NCI-H2227 treated with DMSO at 0.1 percent for 48 hours (cell line): Measurements from ENCODE around the gene KCNK4.

Experiments
- DNase-seq: peaks from one replicate; lab custom pipeline; 2025; lab: John Stamatoyannopoulos, UW

Gene KCNK4

GRCh38 chr11:64347193-64347867 lies 56.2 kb downstream of the KCNK4 start:
- DNase-seq: no peak

DNA sequence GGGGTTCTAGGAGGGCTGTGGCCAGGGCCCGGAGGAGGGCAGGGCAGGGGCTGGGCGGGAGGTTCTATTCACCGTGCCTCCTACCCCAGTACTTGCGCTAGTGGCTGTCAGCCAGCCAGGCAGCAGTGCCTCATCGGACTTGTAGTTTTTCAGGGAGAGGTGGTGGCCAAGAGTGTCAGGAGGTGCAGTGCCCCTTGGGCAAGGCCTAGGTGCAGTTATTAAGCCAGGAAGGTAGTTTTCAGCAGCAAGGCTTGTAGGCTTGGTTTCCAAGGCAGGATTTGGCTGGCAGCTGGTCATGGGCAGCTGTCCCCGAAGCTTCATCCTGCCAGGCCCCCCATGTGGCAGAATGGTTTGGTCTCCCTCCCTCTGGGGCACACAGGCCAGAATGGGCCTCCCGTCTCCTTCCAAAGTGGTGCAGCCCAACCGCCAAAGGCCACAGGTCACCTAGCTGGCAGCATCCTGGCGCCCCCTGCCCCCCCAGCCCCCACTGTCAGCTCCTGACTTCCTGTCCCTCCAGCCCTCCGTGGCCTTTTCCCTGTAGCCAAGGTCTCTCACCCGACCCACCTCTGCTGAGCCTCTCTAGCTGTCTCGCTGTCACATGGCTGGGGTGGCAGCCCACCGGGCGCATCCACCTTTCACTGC lies 57.4 kb downstream of the KCNK4 start:
- DNase-seq: no peak

DNA sequence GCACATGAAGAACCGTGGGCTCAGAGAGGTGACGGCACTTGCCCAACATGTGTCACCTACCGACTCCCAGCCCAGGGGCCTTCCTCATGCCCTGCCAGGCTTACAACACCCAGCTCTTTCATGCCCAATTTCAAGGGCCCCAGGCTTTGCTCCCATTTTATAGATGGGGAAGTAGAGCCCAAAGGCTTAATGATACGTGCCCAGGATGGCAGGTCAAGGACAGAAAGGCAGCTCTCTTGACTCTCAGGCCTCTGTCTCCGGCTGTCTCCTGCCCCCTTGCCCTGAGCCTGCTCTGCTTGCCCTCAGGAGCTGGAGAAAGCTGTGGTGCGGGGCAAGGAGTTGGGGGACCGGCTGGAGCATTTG lies 57.9 kb downstream of the KCNK4 start:
- DNase-seq: no peak

GRCh38 chr11:64349404-64349803 lies 58.3 kb downstream of the KCNK4 start:
- DNase-seq: no peak
